Gastrocnemius medialis (tissue), 4 donors: ENCODE measurements around the gene CFAP65. TPM values are rescaled to one million over a fixed set of nuclear protein-coding genes. Genes with fewer than 3 reads are reported as not detected.

Source experiments
- ATAC-seq, 2 donors: fragments of 150-250 bp; one replicate each; pipeline ENCODE4 v1.9.1; 2016
- DNase-seq, 2 donors: peaks; one replicate each; pipeline ENCODE4 v3.0.0-alpha.2; 2019
- H3K27ac ChIP-seq, 4 donors: fragments of 200-600 bp; sonication (generic); 1 replicate in 1 of 4; 2 replicates in 3 of 4; pipeline ENCODE4 v1.5.1; 2016 to 2018; ENCODE audit warnings: mild to moderate bottlenecking in 2 of 4, moderate library complexity in 1 of 4
- H3K27me3 ChIP-seq, 3 donors: fragments of 200-600 bp; sonication (generic) in 2 of 3; 1 replicate in 1 of 3; 2 replicates in 2 of 3; pipeline versions ENCODE4 v1.5.1 to v1.6.0; 2016 to 2019; ENCODE audit warnings: mild to moderate bottlenecking in 1 of 3, moderate library complexity in 1 of 3
- H3K36me3 ChIP-seq, 2 donors: fragments of 200-600 bp; sonication (generic) in 1 of 2; one replicate each; pipeline ENCODE4 v1.5.1; 2017 to 2018
- H3K4me1 ChIP-seq, 2 donors: fragments of 200-600 bp; sonication (generic) in 1 of 2; one replicate each; pipeline ENCODE4 v1.5.1; 2016 to 2017; ENCODE audit warnings: mild to moderate bottlenecking in 2 of 2
- H3K4me3 ChIP-seq, 4 donors: fragments of 200-600 bp; sonication (generic) in 3 of 4; 1 replicate in 1 of 4; 2 replicates in 3 of 4; pipeline ENCODE4 v1.5.1; 2016 to 2019; ENCODE audit warnings: mild to moderate bottlenecking in 2 of 4
- H3K9me3 ChIP-seq, 3 donors: fragments of 200-600 bp; sonication (generic) in 2 of 3; 1 replicate in 1 of 3; 2 replicates in 2 of 3; pipeline ENCODE4 v1.5.1; 2016 to 2019
- CTCF ChIP-seq, 5 experiments: fragments of 450-650 bp in 3 of 5; fragments of 200-600 bp in 2 of 5; sonication (generic) in 2 of 5; IDR thresholded peaks in 4 of 5; conservative IDR thresholded peaks in 1 of 5; 1 replicate in 4 of 5; 2 replicates in 1 of 5; pipeline ENCODE4 v1.5.1; 2016 to 2019; ENCODE audit warnings: antibody characterized with exemption in 5 of 5, mild to moderate bottlenecking in 3 of 5, moderate library complexity in 3 of 5
- POLR2A ChIP-seq, 2 donors: fragments of 450-650 bp; IDR thresholded peaks; one replicate each; pipeline ENCODE4 v1.6.1; 2017; ENCODE audit warnings: antibody characterized with exemption in 2 of 2, mild to moderate bottlenecking in 2 of 2, moderate library complexity in 2 of 2
- in situ Hi-C, 4 donors: fragments of 200-750 bp; cut with MboI; loops; one replicate each; pipeline versions ENCODE4 v1.15.0 to v1.8.0; 2017; ENCODE audit warnings: low sequenced_read_pairs in 4 of 4
- intact Hi-C: fragments of 100-400 bp; cut with DNase I; formaldehyde crosslinking; loops from one replicate; pipeline ENCODE4 v1.15.1; 2023; ENCODE audit warnings: low total_unique reads
- total RNA-seq, 4 donors: library from RNA; depleted of rRNA; stranded (reverse); fragments of >200 nt; gene quantifications; one replicate each; pipeline versions ENCODE4 v1.1.0 to v1.2.3, GENCODE V29; 2016

Gene CFAP65
- total RNA-seq, 4 donors from 2014 or later: 0.09 TPM; not detected in 3

- peak overlapping the region in 2 of 4 donors; percentile 62 to 81 for H3K27ac ChIP-seq
- peaks cover 10 to 18% of the 10 kb centered on the region in 2 donors for H3K4me1 ChIP-seq
- ATAC-seq: peak; percentile 65 to 83
- intact Hi-C loops (loop anchor here (1.0 to 10.0 kb wide), 5 partner anchors 123 to 299 kb away; partner anchors contain the start of genes NHEJ1, TUBA4A and TUBA4B), in situ Hi-C loops (no loop called here)
- DNase-seq: peak; percentile 53 to 66
- peak; percentile 68 to 86 for TF ChIP-seq POLR2A (IDR thresholded peaks at IDR 0.05)
- peak; percentile 59 to 96 (median 87) for TF ChIP-seq CTCF (IDR thresholded peaks at IDR 0.05 in 4 of 5, conservative IDR thresholded peaks at IDR 0.05 in 1 of 5)
- no peaks in the 10 kb centered on the region for H3K36me3 ChIP-seq
- no peaks in the 10 kb centered on the region for H3K9me3 ChIP-seq
- H3K4me3 ChIP-seq: peak overlapping the region; percentile 39 to 53 (median 51)
- H3K27me3 ChIP-seq: peaks cover 48 to 64% (median 54%) of the 10 kb centered on the region in 3 donors
These were observed 45.2 kb downstream of the CFAP65 start for GRCh38 chr2:218995972-218996711.

GRCh38 chr2:218995561-218995960 lies 45.8 kb downstream of the CFAP65 start:
- Histone ChIP-seq H3K27ac (no peak overlapping the region), H3K4me3 (no peak overlapping the region), H3K4me1 (peaks cover 10 to 18% of the 10 kb centered on the region in 2 donors), H3K9me3 (no peaks in the 10 kb centered on the region), H3K36me3 (no peaks in the 10 kb centered on the region), H3K27me3 (peaks cover 52 to 64% (median 54%) of the 10 kb centered on the region in 3 donors)
- TF ChIP-seq POLR2A (IDR thresholded peaks at IDR 0.05): no peak
- TF ChIP-seq CTCF (IDR thresholded peaks at IDR 0.05 in 4 of 5, conservative IDR thresholded peaks at IDR 0.05 in 1 of 5): no peak
- DNase-seq (no peak), ATAC-seq (no peak)
- in situ Hi-C loops: no loop called here
- intact Hi-C loops: loop anchor here (5.0 to 10.0 kb wide), 2 partner anchors 257 to 299 kb away; partner anchors contain the start of genes TUBA4A and TUBA4B

GRCh38 chr2:218993345-218994315 lies 47.7 kb downstream of the CFAP65 start, which contains the start of gene CRYBA2:
CRYBA2 (minus strand) TSS chr2:218993422; CDS start chr2:218993176, 246 bp downstream.
- no peak for ATAC-seq
- intact Hi-C loops: loop anchor here (10.0 kb wide), 1 partner anchor 301 kb away; no protein-coding TSS in a partner anchor

More at GRCh38 chr2:218993345-218994315, 47.7 kb downstream of the CFAP65 start, which contains the start of gene CRYBA2:
- Histone ChIP-seq H3K27ac (no peak within 1 kb of the TSS), H3K9me3 (no peaks in the 10 kb centered on the region), H3K36me3 (no peaks in the 10 kb centered on the region), H3K4me3 (peak within 1 kb of the TSS; percentile 46 to 65 (median 50)), H3K4me1 (peaks cover 10 to 18% of the 10 kb centered on the region in 2 donors), H3K27me3 (peaks cover 70 to 78% (median 71%) of the 10 kb centered on the region in 3 donors)
- TF ChIP-seq POLR2A (IDR thresholded peaks at IDR 0.05) (no peak), CTCF (IDR thresholded peaks at IDR 0.05 in 4 of 5, conservative IDR thresholded peaks at IDR 0.05 in 1 of 5) (no peak)
- DNase-seq: no peak
- in situ Hi-C loops: no loop called here
